AG09319 (cell line): ENCODE results near the gene VPS26C.

ENCODE experiments used
- DNase-seq: peaks from one replicate; pipeline ENCODE4 v3.0.0-alpha.2; 2010; ENCODE audit warnings: low read depth; ENCODE audit errors: extremely low read depth
- TF ChIP-seq, protein P1 (sequence below): IDR thresholded peaks from 2 replicates; pipeline ENCODE4 v1.5.1; 2011; ENCODE audit warnings: low read depth, mild to moderate bottlenecking, inconsistent platforms, low read length, moderate library complexity

VPS26C gene

DNA sequence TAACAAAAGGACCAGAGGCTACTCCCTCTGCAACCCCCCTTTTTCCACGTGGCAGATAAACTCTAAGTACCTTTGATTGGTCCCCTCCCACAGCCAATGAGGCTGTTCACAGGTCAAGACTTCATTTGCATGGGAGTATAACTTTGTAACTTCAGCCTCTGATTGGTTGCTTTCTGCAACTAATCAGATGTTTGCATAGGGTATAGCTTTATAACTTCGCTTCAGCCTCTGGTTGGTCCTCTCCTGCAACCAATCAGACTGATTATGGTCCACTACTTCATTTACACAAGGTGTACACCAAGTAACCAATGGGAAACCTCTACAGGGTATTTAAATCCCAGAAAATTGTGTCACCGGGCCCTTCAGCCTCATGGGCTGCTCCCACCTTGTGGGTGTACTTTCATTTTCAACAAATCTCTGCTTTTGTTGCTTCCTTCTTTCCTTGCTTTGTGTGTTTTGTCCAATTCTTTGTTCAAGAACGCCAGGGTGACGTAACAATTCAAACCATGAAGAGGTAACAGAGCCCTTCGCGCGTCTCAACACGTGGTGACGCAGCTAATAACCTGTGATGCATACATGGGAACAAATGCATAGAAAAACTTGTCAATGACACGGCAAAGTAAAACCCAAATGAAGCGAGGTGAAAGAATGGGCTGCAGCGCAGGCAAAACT lies 47.2 kb downstream of the VPS26C start:
- no peak for DNase-seq
- TF ChIP-seq, protein P1, sequence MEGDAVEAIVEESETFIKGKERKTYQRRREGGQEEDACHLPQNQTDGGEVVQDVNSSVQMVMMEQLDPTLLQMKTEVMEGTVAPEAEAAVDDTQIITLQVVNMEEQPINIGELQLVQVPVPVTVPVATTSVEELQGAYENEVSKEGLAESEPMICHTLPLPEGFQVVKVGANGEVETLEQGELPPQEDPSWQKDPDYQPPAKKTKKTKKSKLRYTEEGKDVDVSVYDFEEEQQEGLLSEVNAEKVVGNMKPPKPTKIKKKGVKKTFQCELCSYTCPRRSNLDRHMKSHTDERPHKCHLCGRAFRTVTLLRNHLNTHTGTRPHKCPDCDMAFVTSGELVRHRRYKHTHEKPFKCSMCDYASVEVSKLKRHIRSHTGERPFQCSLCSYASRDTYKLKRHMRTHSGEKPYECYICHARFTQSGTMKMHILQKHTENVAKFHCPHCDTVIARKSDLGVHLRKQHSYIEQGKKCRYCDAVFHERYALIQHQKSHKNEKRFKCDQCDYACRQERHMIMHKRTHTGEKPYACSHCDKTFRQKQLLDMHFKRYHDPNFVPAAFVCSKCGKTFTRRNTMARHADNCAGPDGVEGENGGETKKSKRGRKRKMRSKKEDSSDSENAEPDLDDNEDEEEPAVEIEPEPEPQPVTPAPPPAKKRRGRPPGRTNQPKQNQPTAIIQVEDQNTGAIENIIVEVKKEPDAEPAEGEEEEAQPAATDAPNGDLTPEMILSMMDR = no peak

DNA sequence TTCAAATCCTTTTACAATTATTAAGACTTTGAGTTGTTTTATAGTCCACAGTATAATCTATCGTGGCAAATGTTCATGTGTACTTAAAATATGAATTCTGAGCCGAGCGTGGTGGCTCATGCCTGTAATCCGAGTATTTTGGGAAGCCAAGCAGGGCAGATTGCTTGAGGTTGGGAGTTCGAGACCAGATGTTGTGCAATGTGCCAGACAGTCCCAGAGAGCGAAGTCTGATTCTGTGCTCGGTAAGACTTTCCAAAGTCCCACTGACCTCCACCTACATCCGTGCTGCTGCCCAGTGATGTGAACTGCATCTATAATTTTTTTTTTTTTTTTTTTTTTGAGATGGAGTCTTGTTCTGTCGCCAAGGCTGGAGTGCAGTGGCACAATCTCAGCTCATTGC lies 52.2 kb downstream of the VPS26C start:
- no peak for DNase-seq
- TF ChIP-seq, protein P1 = no peak

- TF ChIP-seq, protein P1 = no peak
- DNase-seq = no peak
Observed at GRCh38 chr21:37210799-37211198, 56.3 kb downstream of the VPS26C start.

DNA sequence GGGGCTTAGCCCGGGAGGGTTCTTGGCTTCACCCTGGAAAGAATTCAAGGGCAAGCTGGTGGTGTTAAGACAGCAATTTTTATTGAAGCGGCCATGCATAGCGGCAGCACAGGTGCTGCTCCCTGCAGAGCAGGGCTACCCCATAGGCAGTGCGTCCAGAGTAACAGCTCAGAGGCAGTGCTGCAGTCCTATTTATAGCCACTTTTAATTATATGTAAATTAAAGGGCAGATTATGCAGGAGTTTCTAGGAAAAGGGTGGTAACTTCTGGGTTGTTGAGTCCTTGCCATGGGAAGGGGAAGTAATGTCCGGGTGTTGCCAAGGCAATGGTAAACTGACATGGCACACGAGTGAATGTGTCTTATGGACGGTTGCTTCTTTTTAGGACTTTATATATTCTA lies 57.0 kb downstream of the VPS26C start:
- TF ChIP-seq, protein P1 = no peak
- DNase-seq = no peak

DNA sequence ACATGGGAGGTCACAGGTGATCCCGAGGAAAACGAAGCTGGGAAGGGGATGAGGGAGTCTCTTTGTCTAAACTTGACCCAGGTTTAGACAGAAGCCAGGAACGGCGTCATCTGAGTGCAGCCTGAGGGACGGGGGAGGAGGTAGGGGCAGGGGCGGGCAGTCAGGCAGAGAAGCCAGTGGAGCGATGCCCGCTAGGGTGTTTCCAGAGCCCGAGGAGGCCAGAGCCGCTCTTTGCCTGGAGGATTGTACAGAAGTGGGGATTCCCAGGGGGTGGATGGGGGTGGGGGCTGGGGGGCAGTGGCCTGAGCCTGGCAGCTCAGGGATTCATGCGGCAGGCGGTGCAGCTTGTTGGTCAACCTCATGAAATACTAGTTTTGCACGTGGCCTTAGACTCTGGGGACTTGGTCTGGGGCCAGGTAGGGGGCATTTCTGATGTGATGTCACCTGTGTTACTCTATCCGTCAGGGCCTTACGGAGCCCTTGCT lies 58.4 kb downstream of the VPS26C start:
- TF ChIP-seq, protein P1 = no peak
- DNase-seq = no peak

DNA sequence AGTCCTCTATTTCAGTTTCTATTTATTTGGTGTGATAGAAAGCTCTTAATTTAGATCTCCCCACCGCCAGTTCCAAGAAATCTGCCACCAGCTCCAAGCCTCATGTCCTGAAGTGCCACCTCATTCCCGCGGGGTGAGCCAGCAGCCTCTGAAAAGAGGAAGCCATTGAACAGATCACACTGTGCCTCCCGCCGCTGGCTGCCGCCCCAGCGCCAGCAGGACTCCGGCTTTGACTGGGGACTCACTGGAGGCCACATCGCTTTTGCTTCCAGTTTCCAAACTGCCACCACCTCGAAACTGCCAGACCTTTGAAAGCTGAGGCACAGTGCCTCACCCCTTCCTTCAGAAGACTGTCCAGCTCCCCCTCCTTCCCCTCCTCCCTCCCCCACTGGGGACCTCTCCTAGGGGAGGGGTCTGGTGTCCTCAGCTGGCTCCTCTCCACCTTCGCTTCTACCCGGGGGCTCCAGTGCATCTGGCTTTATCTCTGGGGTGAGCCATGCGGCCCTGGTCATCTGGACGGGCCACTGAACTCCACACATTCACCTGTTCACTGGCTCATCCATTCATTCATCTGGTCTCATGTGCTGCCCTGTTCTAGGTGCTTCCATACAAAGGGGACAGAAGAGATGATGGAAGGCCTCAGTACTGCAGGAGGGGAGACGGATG lies 58.9 kb downstream of the VPS26C start:
- no peak for DNase-seq
- TF ChIP-seq, protein P1 = no peak

GRCh38 chr21:37207441-37208009 lies 59.6 kb downstream of the VPS26C start:
- no peak for DNase-seq
- TF ChIP-seq, protein P1 = no peak
